Smooth muscle cell (in vitro differentiated cells): Measurements from ENCODE around the gene NID1. TPM values are rescaled to one million over a fixed set of nuclear protein-coding genes. Genes with fewer than 3 reads are reported as not detected.

Experiments
- DNase-seq: peaks from one replicate; lab custom pipeline; 2025; ENCODE audit not compliant: unreplicated experiment; lab: John Stamatoyannopoulos, UW
- H2AFZ ChIP-seq: fragments of 200-600 bp; sonication (generic); 2 replicates; pipeline ENCODE4 v1.6.0; 2016; ENCODE audit warnings: antibody characterized with exemption, low read depth, mild to moderate bottlenecking
- H3F3A ChIP-seq: fragments of 200-600 bp; sonication (generic); 2 replicates; pipeline ENCODE4 v1.6.0; 2017; ENCODE audit warnings: antibody characterized with exemption, low read depth
- H3K27ac ChIP-seq: fragments of 200-600 bp; sonication (generic); 2 replicates; pipeline ENCODE4 v1.5.1; 2016; ENCODE audit warnings: low read depth, mild to moderate bottlenecking
- H3K27me3 ChIP-seq: fragments of 200-600 bp; sonication (generic); 2 replicates; pipeline ENCODE4 v1.6.1; 2016; ENCODE audit warnings: low read depth, mild to moderate bottlenecking
- H3K36me3 ChIP-seq: fragments of 200-600 bp; sonication (generic); 2 replicates; pipeline ENCODE4 v1.5.1; 2016; ENCODE audit warnings: low read depth
- H3K4me1 ChIP-seq: fragments of 200-600 bp; sonication (generic); 2 replicates; pipeline ENCODE4 v1.5.1; 2016; ENCODE audit warnings: low read depth
- H3K4me2 ChIP-seq: fragments of 200-600 bp; sonication (generic); 2 replicates; pipeline ENCODE4 v1.6.0; 2016; ENCODE audit warnings: mild to moderate bottlenecking
- H3K4me3 ChIP-seq: fragments of 200-600 bp; sonication (generic); 2 replicates; pipeline ENCODE4 v1.5.1; 2016; ENCODE audit warnings: mild to moderate bottlenecking
- H3K79me2 ChIP-seq: fragments of 200-600 bp; sonication (generic); 2 replicates; pipeline ENCODE4 v1.6.0; 2016; ENCODE audit warnings: low read depth, mild to moderate bottlenecking
- H3K9ac ChIP-seq: fragments of 200-600 bp; sonication (generic); 2 replicates; pipeline ENCODE4 v1.6.0; 2016; ENCODE audit warnings: low read depth
- H3K9me3 ChIP-seq: fragments of 200-600 bp; sonication (generic); replicated peaks from 2 replicates; pipeline ENCODE4 v1.5.1; 2016; ENCODE audit warnings: low read depth
- H4K20me1 ChIP-seq: fragments of 200-600 bp; sonication (generic); 2 replicates; pipeline ENCODE4 v1.6.0; 2016; ENCODE audit warnings: low read depth
- CTCF ChIP-seq: fragments of 200-600 bp; sonication (generic); IDR thresholded peaks from 2 replicates; pipeline ENCODE4 v1.5.1; 2017; ENCODE audit warnings: borderline replicate concordance, mild to moderate bottlenecking, antibody characterized with exemption; ENCODE audit not compliant: insufficient read depth, poor library complexity, severe bottlenecking
- WGBS: methylation state at CpG from one replicate; pipeline ENCODE4 v1.1.7; 2016; ENCODE audit warnings: low lambda C conversion rate; 5-methylcytosine and 5-hydroxymethylcytosine counted together
- polyA plus RNA-seq: library from polyadenylated mRNA; unstranded; fragments of >200 nt; fragmentation: Nextera tagmentation; extraction: Ambion mirVana; gene quantifications from 2 replicates; pipeline ENCODE4 v1.2.1, GENCODE V29; 2016
- total RNA-seq: library from RNA; depleted of rRNA; stranded (reverse); fragments of >200 nt; gene quantifications from 2 replicates; pipeline ENCODE4 v1.2.3, GENCODE V29; 2014

The NID1 gene
- total and polyA plus RNA-seq, 2 experiments from 2014 or later = 52.9 to 74.1 TPM

DNA sequence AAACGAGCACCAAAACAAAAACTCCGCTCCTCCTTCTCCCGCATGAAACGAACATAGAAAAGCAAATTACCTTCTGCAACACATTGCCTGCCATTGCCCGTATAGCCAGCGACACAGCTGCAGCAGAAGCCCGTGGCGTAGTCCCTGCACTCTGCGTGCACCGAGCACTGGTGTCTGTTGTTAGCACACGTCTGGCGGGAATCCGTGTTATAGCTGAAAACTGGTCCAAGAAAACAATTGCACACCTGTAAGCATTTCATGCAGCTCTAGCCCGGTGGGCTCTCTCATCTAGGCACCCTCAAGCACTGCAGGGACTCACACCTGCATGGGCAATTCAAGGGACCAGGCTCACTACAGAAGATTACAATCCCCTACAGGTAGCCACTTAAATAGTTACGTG lies 26.9 kb downstream of the NID1 start:
- no peak for TF ChIP-seq CTCF
- no peak overlapping the region for H3K4me2 ChIP-seq
- no peak overlapping the region for H3K27ac ChIP-seq
- no peaks in the 10 kb centered on the region for H3K79me2 ChIP-seq
- no peak for DNase-seq
- H4K20me1 ChIP-seq = no peaks in the 10 kb centered on the region
- no peaks in the 10 kb centered on the region for H3K9me3 ChIP-seq
- 98% methylated on average over 15 of the region's 15 CpGs for WGBS
- no peak overlapping the region for H2AFZ ChIP-seq
- H3K4me3 ChIP-seq = no peak overlapping the region
- H3K4me1 ChIP-seq = no peaks in the 10 kb centered on the region
- H3K9ac ChIP-seq = no peak overlapping the region
- H3K27me3 ChIP-seq = no peaks in the 10 kb centered on the region
- no peaks in the 10 kb centered on the region for H3F3A ChIP-seq
- peaks cover 4% of the 10 kb centered on the region for H3K36me3 ChIP-seq

DNA sequence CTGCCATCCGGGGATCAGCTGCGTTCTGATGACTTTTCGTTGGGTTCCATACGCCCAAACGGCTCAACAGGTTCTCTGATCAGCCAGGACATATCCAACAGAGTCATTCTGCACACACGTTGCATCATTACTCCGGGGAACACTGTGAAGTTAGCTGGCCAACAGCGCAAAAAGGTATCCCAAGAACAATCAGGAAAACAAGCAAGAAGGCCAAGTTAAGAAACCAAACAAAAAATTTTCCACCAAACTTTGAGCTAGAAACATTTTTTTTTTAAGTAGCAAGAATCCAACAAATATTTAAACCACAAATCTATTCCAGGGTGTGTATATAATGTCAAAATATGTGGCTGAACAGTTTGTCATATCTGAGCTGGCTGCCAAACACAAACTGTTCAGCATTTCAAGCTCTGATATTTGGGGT lies 29.2 kb downstream of the NID1 start:
- no peak for DNase-seq
- Histone ChIP-seq H3K9ac (no peak overlapping the region), H3K27ac (no peak overlapping the region), H3K79me2 (no peaks in the 10 kb centered on the region), H2AFZ (no peak overlapping the region), H4K20me1 (no peaks in the 10 kb centered on the region), H3K4me1 (no peaks in the 10 kb centered on the region), H3K4me3 (no peak overlapping the region), H3K36me3 (peaks cover 4% of the 10 kb centered on the region), H3K4me2 (no peak overlapping the region), H3F3A (peaks cover 2% of the 10 kb centered on the region), H3K9me3 (no peaks in the 10 kb centered on the region), H3K27me3 (no peaks in the 10 kb centered on the region)
- 90% methylated on average over 8 of the region's 8 CpGs for WGBS
- no peak for TF ChIP-seq CTCF

- H3K9me3 ChIP-seq = no peaks in the 10 kb centered on the region
Measured at GRCh38 chr1:236033336-236033735, 31.6 kb downstream of the NID1 start.

More at GRCh38 chr1:236033336-236033735, 31.6 kb downstream of the NID1 start:
- TF ChIP-seq CTCF = no peak
- no peak for DNase-seq
- whole genome bisulfite sequencing = 94% methylated on average over 4 of the region's 4 CpGs
- no peak overlapping the region for H3K27ac ChIP-seq
- H3K4me1 ChIP-seq = no peaks in the 10 kb centered on the region
- no peak overlapping the region for H2AFZ ChIP-seq
- no peaks in the 10 kb centered on the region for H3K79me2 ChIP-seq
- H3F3A ChIP-seq = peaks cover 3% of the 10 kb centered on the region
- H3K36me3 ChIP-seq = peaks cover 4% of the 10 kb centered on the region
- no peak overlapping the region for H3K4me2 ChIP-seq
- no peak overlapping the region for H3K4me3 ChIP-seq
- no peak overlapping the region for H3K9ac ChIP-seq
- no peaks in the 10 kb centered on the region for H3K27me3 ChIP-seq
- H4K20me1 ChIP-seq = no peaks in the 10 kb centered on the region
